CD14-positive monocyte (primary cell): ENCODE results near the gene KIF3B. TPM values are rescaled to one million over a fixed set of nuclear protein-coding genes. Genes with fewer than 3 reads are reported as not detected.

Source experiments
- DNase-seq, 3 donors: peaks; one replicate each; pipeline ENCODE4 v3.0.0-alpha.2; 2011 to 2022
- H2AFZ ChIP-seq: 2 replicates; pipeline ENCODE4 v1.6.0; 2012; ENCODE audit warnings: mild to moderate bottlenecking, low read depth, low read length, inconsistent platforms; ENCODE audit not compliant: insufficient read depth, poor library complexity, severe bottlenecking
- H3K27ac ChIP-seq, 2 donors: 1 replicate in 1 of 2; 2 replicates in 1 of 2; pipeline ENCODE4 v1.5.1; 2012 to 2013; ENCODE audit warnings: low read length in 2 of 2, control low read depth in 1 of 2, inconsistent platforms in 1 of 2, low read depth in 1 of 2, mild to moderate bottlenecking in 1 of 2
- H3K27me3 ChIP-seq, 2 donors: one replicate each; pipeline versions ENCODE4 v1.6.0 to v1.6.1; 2011 to 2013; ENCODE audit warnings: low read length in 2 of 2; ENCODE audit not compliant: control insufficient read depth in 2 of 2, insufficient read depth in 2 of 2
- H3K36me3 ChIP-seq, 2 donors: replicated peaks in 1 of 2; 1 replicate in 1 of 2; 2 replicates in 1 of 2; pipeline versions ENCODE4 v1.5.1 to v1.6.1; 2012 to 2013; ENCODE audit warnings: low read length in 2 of 2, control low read depth in 1 of 2, inconsistent platforms in 1 of 2, mild to moderate bottlenecking in 1 of 2; ENCODE audit not compliant: insufficient read depth in 2 of 2, control insufficient read depth in 1 of 2
- H3K4me1 ChIP-seq, 2 donors: 1 replicate in 1 of 2; 2 replicates in 1 of 2; pipeline versions ENCODE4 v1.5.1 to v1.6.1; 2012 to 2013; ENCODE audit warnings: low read length in 2 of 2, control low read depth in 1 of 2, inconsistent platforms in 1 of 2, mild to moderate bottlenecking in 1 of 2, moderate library complexity in 1 of 2; ENCODE audit not compliant: insufficient read depth in 2 of 2, control insufficient read depth in 1 of 2
- H3K4me2 ChIP-seq: replicated peaks from 2 replicates; pipeline ENCODE3; 2012; ENCODE audit warnings: low read length, moderate library complexity, mild to moderate bottlenecking; ENCODE audit not compliant: poor library complexity, severe bottlenecking; ENCODE audit errors: extremely low read depth
- H3K4me3 ChIP-seq, 3 experiments: fragments of 200-600 bp in 1 of 3; sonication (generic) in 1 of 3; replicated peaks in 1 of 3; 1 replicate in 2 of 3; 2 replicates in 1 of 3; pipeline ENCODE4 v1.5.1; 2011 to 2013; ENCODE audit warnings: low read length in 3 of 3, mild to moderate bottlenecking in 3 of 3, control low read depth in 2 of 3, low read depth in 2 of 3, inconsistent platforms in 1 of 3, moderate library complexity in 1 of 3
- H3K79me2 ChIP-seq: 2 replicates; pipeline ENCODE4 v1.6.0; 2012; ENCODE audit warnings: mild to moderate bottlenecking, control low read depth, inconsistent platforms, low read length, moderate library complexity; ENCODE audit not compliant: insufficient read depth
- H3K9ac ChIP-seq: 2 replicates; pipeline ENCODE4 v1.6.0; 2017; ENCODE audit warnings: low read length, mild to moderate bottlenecking; ENCODE audit not compliant: insufficient read depth, poor library complexity, severe bottlenecking
- H3K9me3 ChIP-seq, 2 donors: replicated peaks in 1 of 2; 1 replicate in 1 of 2; 2 replicates in 1 of 2; pipeline versions ENCODE4 v1.5.1 to v1.6.1; 2012 to 2013; ENCODE audit warnings: low read length in 2 of 2, control low read depth in 1 of 2; ENCODE audit not compliant: control insufficient read depth in 1 of 2, insufficient read depth in 1 of 2
- H4K20me1 ChIP-seq: 2 replicates; pipeline ENCODE4 v1.6.0; 2012; ENCODE audit warnings: mild to moderate bottlenecking, low read length, control low read depth, moderate library complexity; ENCODE audit not compliant: insufficient read depth
- H3K27ac Mint-ChIP-seq, 7 donors: one replicate each; pipeline ENCODE4 v1.8.0; 2020; ENCODE audit warnings: mild to moderate bottlenecking in 7 of 7, mixed read lengths in 7 of 7, moderate library complexity in 6 of 7, inconsistent platforms in 2 of 7
- H3K27me3 Mint-ChIP-seq, 3 donors: one replicate each; pipeline ENCODE4 v1.8.0; 2021 to 2022; ENCODE audit warnings: low read depth in 3 of 3, mild to moderate bottlenecking in 3 of 3, mixed read lengths in 3 of 3, moderate library complexity in 3 of 3, inconsistent platforms in 1 of 3
- H3K36me3 Mint-ChIP-seq, 2 donors: one replicate each; pipeline ENCODE4 v1.8.0; 2020; ENCODE audit warnings: mixed read lengths in 2 of 2, inconsistent platforms in 1 of 2, mild to moderate bottlenecking in 1 of 2
- H3K4me1 Mint-ChIP-seq: one replicate; pipeline ENCODE4 v1.8.0; 2020; ENCODE audit warnings: mild to moderate bottlenecking, mixed read lengths
- H3K4me3 Mint-ChIP-seq, 2 donors: one replicate each; pipeline ENCODE4 v1.8.0; 2020; ENCODE audit warnings: mild to moderate bottlenecking in 2 of 2, mixed read lengths in 2 of 2, moderate library complexity in 1 of 2
- H3K9me3 Mint-ChIP-seq, 7 donors: one replicate each; pipeline ENCODE4 v1.8.0; 2020 to 2022; ENCODE audit warnings: mixed read lengths in 7 of 7, mild to moderate bottlenecking in 6 of 7, moderate library complexity in 6 of 7, inconsistent platforms in 2 of 7
- whole genome bisulfite sequencing: methylation state at CpG from one replicate; pipeline ENCODE4 v1.1.5; 2013; ENCODE audit warnings: missing lambda C conversion rate; ENCODE audit not compliant: insufficient coverage; 5-methylcytosine and 5-hydroxymethylcytosine counted together
- intact Hi-C, 2 donors: fragments of 100-400 bp; cut with micrococcal nuclease; formaldehyde crosslinking; loops; one replicate each; pipeline versions ENCODE4 v1.15.0 to v1.15.1; 2023
- polyA plus RNA-seq, 3 donors: library from polyadenylated mRNA; depleted of rRNA in 1 of 3; unstranded in 2 of 3; stranded (reverse) in 1 of 3; fragments of 300-500 nt in 2 of 3; fragments of >200 nt in 1 of 3; fragmentation: Illumina TruSeq in 2 of 3; gene quantifications; 1 replicate in 2 of 3; 2 replicates in 1 of 3; pipeline ENCODE4 v1.2.3, GENCODE V29; 2012 to 2021
- TF ChIP-seq, protein P1 (sequence below): fragments of 200-600 bp; IDR thresholded peaks from one replicate; pipeline ENCODE4 v1.8.0; 2022; ENCODE audit warnings: antibody characterized with exemption, mild to moderate bottlenecking

Gene KIF3B
- polyA plus RNA-seq, 3 donors = 1.5 to 7.5 (median 3.4) TPM

DNA sequence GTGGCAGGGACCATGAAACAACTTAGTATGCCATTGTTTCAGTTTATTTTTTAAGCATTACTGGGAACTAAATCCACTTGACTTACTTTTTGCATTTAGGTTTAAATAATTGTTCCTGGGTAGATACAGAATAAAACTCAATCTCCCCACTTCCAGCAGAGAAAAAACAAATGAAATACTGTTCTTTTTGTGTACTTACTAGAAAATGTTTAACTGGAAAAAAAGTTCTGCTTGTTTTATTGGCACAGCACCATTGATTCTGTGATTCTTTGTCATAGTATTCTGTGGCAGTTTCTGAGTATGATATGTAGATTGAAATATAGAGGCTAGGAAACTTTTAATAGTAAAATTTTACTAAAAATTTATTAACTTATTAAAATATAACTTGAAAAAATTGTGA lies 90.9 kb downstream of the KIF3B start:
- peaks cover 89% of the 10 kb centered on the region for H3K79me2 ChIP-seq
- H3K36me3 Mint-ChIP-seq = peaks cover 34 to 52% of the 10 kb centered on the region in 2 donors
- peaks cover 50% of the 10 kb centered on the region for H4K20me1 ChIP-seq
- no peak overlapping the region for H3K4me3 ChIP-seq
- H3K4me1 ChIP-seq = no peaks in the 10 kb centered on the region
- no peak overlapping the region for H3K4me3 Mint-ChIP-seq
- no peak overlapping the region for H3K9ac ChIP-seq
- TF ChIP-seq, protein P1, sequence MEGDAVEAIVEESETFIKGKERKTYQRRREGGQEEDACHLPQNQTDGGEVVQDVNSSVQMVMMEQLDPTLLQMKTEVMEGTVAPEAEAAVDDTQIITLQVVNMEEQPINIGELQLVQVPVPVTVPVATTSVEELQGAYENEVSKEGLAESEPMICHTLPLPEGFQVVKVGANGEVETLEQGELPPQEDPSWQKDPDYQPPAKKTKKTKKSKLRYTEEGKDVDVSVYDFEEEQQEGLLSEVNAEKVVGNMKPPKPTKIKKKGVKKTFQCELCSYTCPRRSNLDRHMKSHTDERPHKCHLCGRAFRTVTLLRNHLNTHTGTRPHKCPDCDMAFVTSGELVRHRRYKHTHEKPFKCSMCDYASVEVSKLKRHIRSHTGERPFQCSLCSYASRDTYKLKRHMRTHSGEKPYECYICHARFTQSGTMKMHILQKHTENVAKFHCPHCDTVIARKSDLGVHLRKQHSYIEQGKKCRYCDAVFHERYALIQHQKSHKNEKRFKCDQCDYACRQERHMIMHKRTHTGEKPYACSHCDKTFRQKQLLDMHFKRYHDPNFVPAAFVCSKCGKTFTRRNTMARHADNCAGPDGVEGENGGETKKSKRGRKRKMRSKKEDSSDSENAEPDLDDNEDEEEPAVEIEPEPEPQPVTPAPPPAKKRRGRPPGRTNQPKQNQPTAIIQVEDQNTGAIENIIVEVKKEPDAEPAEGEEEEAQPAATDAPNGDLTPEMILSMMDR = no peak
- H3K4me1 Mint-ChIP-seq = peaks cover 12% of the 10 kb centered on the region
- H3K27me3 Mint-ChIP-seq = no peaks in the 10 kb centered on the region
- H3K27me3 ChIP-seq = no peaks in the 10 kb centered on the region
- intact Hi-C loops = loop anchor here in 1 of 2 donors (10.0 kb wide), 1 partner anchor 446 kb away; the partner anchor contains the start of gene MAPRE1
- H2AFZ ChIP-seq = no peak overlapping the region
- no peaks in the 10 kb centered on the region for H3K9me3 Mint-ChIP-seq
- no peak overlapping the region for H3K27ac Mint-ChIP-seq
- H3K4me2 ChIP-seq = no peak overlapping the region
- DNase-seq = no peak
- H3K9me3 ChIP-seq = no peaks in the 10 kb centered on the region
- no peak overlapping the region for H3K27ac ChIP-seq
- H3K36me3 ChIP-seq = peaks cover 28 to 62% of the 10 kb centered on the region in 2 donors

DNA sequence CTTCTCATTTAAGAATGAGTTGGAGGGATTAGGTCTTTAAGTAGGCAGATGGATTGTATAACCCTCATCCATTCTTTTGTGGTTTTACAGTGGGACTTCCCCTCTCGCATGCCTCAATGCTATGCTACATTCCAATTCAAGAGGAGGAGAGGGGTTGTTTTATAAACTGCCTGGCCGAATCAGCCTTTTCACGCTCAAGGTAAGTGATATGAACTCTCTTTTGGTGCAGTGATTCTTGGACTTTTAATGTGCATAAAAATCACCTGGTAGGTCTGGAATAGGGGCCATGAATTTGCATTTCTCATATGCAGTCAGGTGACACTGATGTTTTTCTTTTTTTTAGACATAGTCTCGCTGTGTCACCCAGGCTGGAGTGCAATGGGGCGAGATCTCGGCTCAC lies 91.5 kb downstream of the KIF3B start:
- no peak overlapping the region for H3K27ac Mint-ChIP-seq
- no peak for DNase-seq
- Histone ChIP-seq H3K9ac (no peak overlapping the region), H2AFZ (no peak overlapping the region), H4K20me1 (peaks cover 44% of the 10 kb centered on the region), H3K27ac (no peak overlapping the region), H3K4me2 (no peak overlapping the region), H3K4me1 (no peaks in the 10 kb centered on the region), H3K36me3 (peaks cover 31 to 68% of the 10 kb centered on the region in 2 donors), H3K9me3 (no peaks in the 10 kb centered on the region), H3K4me3 (no peak overlapping the region), H3K79me2 (peaks cover 85% of the 10 kb centered on the region), H3K27me3 (no peaks in the 10 kb centered on the region)
- peaks cover 7% of the 10 kb centered on the region for H3K4me1 Mint-ChIP-seq
- intact Hi-C loops = loop anchor here in 1 of 2 donors (10.0 kb wide), 1 partner anchor 446 kb away; the partner anchor contains the start of gene MAPRE1
- 100% methylated on average over 2 of the region's 6 CpGs for WGBS
- H3K4me3 Mint-ChIP-seq = no peak overlapping the region
- peaks cover 34 to 57% of the 10 kb centered on the region in 2 donors for H3K36me3 Mint-ChIP-seq
- TF ChIP-seq, protein P1 = no peak
- H3K9me3 Mint-ChIP-seq = no peaks in the 10 kb centered on the region
- no peaks in the 10 kb centered on the region for H3K27me3 Mint-ChIP-seq
